DMS79 treated with DMSO at 0.1 percent for 48 hours (cell line): ENCODE data around the gene RAB12.
"Not testable (repeated sequence)": the region's sequence is repeated elsewhere in the genome, so short reads cannot be mapped to it uniquely, and the experiment has no call there.

ENCODE experiments used
- DNase-seq: peaks from one replicate; lab custom pipeline; 2025; lab: John Stamatoyannopoulos, UW

RAB12 gene, protein sequence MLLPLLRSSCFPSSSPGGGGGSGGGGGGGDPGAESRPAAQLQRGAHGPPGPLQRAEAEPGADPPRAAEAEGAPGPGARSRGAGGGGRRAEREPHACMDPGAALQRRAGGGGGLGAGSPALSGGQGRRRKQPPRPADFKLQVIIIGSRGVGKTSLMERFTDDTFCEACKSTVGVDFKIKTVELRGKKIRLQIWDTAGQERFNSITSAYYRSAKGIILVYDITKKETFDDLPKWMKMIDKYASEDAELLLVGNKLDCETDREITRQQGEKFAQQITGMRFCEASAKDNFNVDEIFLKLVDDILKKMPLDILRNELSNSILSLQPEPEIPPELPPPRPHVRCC

GRCh38 chr18:8608795-8609658, at the start of gene RAB12:
Gene RAB12, plus strand, starts transcription at chr18:8609437. Its CDS starts 3 bp downstream, at chr18:8609440.
- peak; percentile 83 for DNase-seq

- DNase-seq, result no peak
Observed at GRCh38 chr18:8559612-8560186, 49.5 kb upstream of the RAB12 start.

- DNase-seq, result no peak
Observed at GRCh38 chr18:8561123-8561910, 47.9 kb upstream of the RAB12 start.

- DNase-seq, result no peak
Observed at GRCh38 chr18:8562070-8562469, 47.2 kb upstream of the RAB12 start.

DNA sequence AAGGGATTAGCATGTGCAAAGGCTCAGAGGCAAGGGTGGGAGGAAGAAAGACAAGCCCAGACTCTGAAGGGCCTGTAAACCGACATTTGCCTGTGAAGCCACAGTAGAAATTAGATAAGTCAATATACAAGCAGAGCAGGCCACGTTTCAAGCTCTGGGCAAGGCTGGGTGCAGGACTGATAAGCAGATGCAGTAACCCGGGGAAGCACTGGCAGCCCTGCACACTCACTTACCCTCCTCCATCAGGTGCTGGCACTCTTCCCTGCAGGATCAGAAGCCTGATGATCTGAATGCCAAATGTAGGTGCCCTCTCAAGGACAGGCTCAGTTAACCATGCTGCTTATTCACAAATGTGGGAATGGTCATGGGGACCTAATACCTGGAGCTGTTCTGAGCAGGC, 46.3 kb upstream of the RAB12 start:
- no peak for DNase-seq

- no peak for DNase-seq
Observed at GRCh38 chr18:8571399-8571798, 37.8 kb upstream of the RAB12 start.

- not testable (repeated sequence) for DNase-seq
Observed at GRCh38 chr18:8573766-8574165, 35.5 kb upstream of the RAB12 start.

DNA sequence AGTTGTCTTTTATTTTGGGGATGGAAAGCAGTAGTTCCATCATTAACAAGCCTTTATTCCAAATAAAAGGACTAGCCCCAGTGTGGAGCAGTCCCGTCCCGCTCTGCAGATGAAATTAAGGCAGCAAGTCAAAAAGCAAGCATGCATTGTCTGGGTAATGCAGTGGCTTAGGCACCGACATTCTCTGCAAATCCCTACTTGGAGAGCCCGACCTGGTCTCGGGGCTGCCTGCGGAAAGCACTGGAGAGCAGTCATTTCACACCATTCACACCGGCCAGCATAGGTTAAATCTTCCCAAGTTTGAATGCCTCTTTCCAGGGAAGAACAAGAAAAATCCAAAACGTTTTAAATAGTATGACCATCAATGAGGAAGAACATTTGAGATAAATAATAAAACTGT, 24.4 kb upstream of the RAB12 start:
- DNase-seq, result no peak

GRCh38 chr18:8586941-8587340, 22.3 kb upstream of the RAB12 start:
- DNase-seq, result no peak

GRCh38 chr18:8595445-8595844, 13.8 kb upstream of the RAB12 start:
- DNase-seq, result no peak

DNA sequence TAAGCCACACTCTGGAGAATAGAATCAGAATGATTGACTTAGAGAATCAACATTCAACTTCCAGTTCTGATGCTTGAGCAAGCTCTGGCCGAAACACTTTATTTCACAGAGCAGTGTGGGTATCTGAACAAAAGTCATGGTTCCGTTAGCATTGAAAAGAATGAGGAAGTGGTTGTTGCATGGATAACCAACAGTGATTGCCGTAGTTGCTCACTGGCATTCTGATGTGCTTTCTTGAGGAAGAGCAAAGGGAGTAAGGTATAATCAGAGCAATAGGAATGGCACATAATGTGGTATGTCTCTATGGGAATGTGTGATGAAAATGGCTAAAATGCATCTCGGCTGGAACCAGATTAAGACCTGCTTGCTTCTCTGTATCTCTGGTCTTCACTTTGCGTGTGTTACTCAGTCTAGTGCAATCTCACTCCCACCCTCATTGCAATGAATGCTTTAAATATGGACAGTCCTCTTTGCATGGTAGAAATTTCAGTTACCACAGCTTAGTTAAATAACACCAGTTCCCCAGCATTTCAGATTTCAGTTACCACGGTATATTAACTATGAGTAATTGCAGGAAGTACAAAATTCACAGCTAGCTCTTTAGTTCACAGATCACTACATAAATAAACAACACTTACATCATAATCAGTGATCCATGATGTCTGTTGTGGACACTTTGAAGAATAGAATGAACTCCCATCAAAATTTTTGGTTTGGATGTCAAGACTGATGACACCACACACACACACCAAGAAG, 7.8 kb upstream of the RAB12 start:
- no peak for DNase-seq

- no peak for DNase-seq
Observed at GRCh38 chr18:8602040-8602439, 7.2 kb upstream of the RAB12 start.

DNA sequence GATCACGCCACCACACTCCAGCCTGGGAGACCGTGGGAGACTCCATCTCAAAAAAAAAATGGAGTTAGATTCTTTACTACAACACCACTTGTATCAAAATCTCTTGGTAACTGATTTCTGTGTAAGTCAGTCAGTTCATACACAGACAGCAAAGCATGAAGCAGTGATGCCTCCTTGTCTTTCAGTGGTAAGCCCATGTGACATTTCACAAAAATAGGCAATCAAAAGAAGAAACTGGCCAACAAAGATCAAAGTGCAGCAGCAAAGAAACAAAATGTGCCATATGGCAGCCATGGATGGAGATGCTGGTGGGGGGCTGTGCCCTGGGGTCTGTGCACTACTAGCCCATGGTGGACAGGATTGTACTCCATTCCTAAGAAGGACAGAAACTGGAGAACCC, 6.7 kb upstream of the RAB12 start:
- DNase-seq, result no peak

DNA sequence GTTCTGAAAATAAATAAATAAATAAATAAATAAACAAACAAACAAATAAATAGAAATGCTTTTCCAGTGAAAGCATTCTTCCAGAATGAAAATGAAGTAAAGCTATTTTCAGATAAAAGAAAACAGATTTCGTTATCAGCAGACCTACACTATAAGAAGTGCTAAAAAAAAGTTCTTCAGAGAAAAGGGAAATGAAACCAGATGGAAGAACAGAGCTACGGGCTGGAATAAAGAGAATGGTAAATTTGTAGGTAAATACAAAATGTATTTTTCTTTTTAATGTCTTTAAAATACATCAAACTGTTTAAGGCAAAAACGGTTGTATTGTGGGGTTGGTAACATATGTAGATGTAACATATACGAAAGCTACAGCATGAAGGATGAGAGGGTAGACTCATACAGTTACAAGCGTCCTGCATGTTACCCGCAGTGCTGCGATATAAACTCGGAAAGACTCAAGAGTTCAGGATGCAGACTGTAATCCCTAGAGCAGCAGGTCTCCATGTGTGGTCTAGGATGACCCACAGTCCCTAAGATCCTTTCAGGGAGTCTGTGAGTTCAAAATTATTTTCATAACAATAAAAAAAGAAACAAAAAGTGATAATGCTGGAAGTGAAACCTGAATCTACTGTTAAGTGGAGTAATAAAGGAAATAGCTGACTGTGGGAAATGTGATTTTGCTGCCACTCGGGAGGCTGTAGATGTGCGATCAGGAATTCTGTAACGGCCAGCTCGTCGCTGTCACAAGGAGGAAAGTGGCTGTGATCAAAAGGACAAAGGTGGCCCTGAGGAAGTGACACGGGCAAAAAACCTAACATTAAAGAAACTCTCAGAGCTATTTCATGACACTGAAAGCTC, 5.3 kb upstream of the RAB12 start:
- no peak for DNase-seq

GRCh38 chr18:8605974-8606373, 3.3 kb upstream of the RAB12 start:
- no peak for DNase-seq

GRCh38 chr18:8607776-8608742, 1.2 kb upstream of the RAB12 start:
- no peak for DNase-seq

DNA sequence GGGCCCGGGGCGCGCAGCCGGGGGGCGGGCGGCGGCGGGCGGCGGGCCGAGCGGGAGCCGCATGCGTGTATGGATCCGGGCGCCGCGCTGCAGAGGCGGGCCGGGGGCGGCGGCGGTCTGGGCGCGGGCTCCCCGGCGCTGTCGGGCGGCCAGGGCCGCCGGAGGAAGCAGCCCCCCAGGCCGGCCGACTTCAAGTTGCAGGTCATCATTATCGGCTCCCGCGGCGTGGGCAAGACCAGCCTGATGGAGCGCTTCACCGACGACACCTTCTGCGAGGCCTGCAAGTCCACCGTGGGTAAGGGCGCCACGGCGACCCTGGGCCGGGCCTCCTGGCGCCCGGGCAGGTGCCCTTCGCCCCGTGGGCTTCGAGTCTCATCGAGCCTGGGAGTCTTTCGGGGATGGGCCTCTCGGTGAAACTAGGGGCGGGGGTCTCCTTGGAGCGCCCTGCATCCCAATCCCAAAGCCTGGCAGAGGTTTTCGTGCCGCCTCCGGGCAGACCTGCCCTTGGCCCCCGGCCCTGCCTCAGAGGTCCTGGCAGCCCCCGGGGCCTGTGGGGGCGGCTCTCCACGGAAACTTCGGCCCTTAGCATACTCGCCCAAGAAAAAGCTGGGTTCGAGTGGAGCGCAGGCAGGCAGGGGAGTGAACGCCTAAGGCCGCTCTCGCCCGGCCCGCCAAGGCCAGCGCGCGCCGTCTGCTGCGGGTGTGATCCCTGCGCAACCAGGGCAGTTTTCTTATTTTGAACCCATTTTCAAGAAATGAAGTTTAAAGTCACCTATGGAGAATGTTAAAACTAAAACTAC, 622 bp downstream of the RAB12 start:
- DNase-seq, result no peak

- no peak for DNase-seq
Observed at GRCh38 chr18:8610459-8610851, 1.2 kb downstream of the RAB12 start.
